Colonic mucosa (tissue), 4 donors: ENCODE results near the gene FAM43A. TPM values are rescaled to one million over a fixed set of nuclear protein-coding genes. Genes with fewer than 3 reads are reported as not detected.

Experiments
- DNase-seq: peaks from one replicate; pipeline ENCODE4 v3.0.0-alpha.2; 2020
- H3K27ac ChIP-seq: fragments of 200-600 bp; one replicate; pipeline ENCODE4 v1.8.0; 2021
- H3K27me3 ChIP-seq: fragments of 200-600 bp; one replicate; pipeline ENCODE4 v1.8.0; 2021
- H3K36me3 ChIP-seq: fragments of 200-600 bp; one replicate; pipeline ENCODE4 v1.8.0; 2021
- H3K4me1 ChIP-seq: fragments of 200-600 bp; one replicate; pipeline ENCODE4 v1.8.0; 2021; ENCODE audit warnings: mild to moderate bottlenecking
- H3K4me3 ChIP-seq: fragments of 200-600 bp; one replicate; pipeline ENCODE4 v1.8.0; 2021
- H3K9ac ChIP-seq, 2 donors: one replicate each; pipeline ENCODE4 v1.7.0; 2013; ENCODE audit warnings: control low read depth in 2 of 2, low read depth in 2 of 2, low read length in 2 of 2
- H3K9me3 ChIP-seq: fragments of 200-600 bp; one replicate; pipeline ENCODE4 v1.8.0; 2021
- intact Hi-C: fragments of 100-400 bp; cut with DNase I; formaldehyde crosslinking; loops from one replicate; pipeline ENCODE4 v1.14.1; 2022
- total RNA-seq, 2 donors: library from RNA; stranded (reverse); fragmentation: NEBNext Ultra II Directional in 1 of 2; extraction: Animal tissue kit (Norgen Biotek cat#: 25700) in 1 of 2; gene quantifications; one replicate each; pipeline ENCODE4 v1.2.1, GENCODE V29; 2021
- TF ChIP-seq, protein P1 (sequence below): fragments of 200-600 bp; IDR thresholded peaks from one replicate; pipeline ENCODE4 v1.8.0; 2022; ENCODE audit warnings: antibody characterized with exemption, mild to moderate bottlenecking
- donor health status: healthy.
- donor health status: DM: no; HTN: no; CAD: no.
- donor health status: DM: no; HTN: no; CAD: no.

FAM43A gene
- total RNA-seq, 2 donors from 2014 or later = 7.2 to 10.2 TPM

DNA sequence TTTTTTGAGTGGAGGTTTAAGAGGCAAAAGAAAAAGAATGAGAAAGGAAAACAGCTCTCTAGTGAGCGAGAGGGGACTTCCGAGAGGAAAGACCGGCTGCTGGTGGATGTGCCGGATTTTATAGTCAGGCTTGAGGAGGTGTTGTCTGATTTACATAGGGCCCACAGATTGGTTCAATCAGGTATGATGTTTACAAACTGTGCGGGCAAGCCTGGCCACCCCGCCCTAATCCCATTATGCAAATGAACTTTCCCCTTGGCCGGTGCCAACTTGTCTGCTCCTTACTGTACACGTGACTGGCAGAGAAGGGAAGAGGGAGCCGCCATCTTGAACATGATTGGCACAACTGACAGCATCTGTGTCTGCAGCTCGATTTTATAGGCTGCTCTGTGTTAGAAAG, 44.7 kb downstream of the FAM43A start:
- no peaks in the 10 kb centered on the region for H3K36me3 ChIP-seq
- H3K27ac ChIP-seq = no peak overlapping the region
- H3K4me3 ChIP-seq = no peak overlapping the region
- no peaks in the 10 kb centered on the region for H3K27me3 ChIP-seq
- intact Hi-C loops = no loop called here
- no peak overlapping the region for H3K9ac ChIP-seq
- no peaks in the 10 kb centered on the region for H3K9me3 ChIP-seq
- no peaks in the 10 kb centered on the region for H3K4me1 ChIP-seq
- peak; percentile 81 for DNase-seq
- TF ChIP-seq, protein P1, sequence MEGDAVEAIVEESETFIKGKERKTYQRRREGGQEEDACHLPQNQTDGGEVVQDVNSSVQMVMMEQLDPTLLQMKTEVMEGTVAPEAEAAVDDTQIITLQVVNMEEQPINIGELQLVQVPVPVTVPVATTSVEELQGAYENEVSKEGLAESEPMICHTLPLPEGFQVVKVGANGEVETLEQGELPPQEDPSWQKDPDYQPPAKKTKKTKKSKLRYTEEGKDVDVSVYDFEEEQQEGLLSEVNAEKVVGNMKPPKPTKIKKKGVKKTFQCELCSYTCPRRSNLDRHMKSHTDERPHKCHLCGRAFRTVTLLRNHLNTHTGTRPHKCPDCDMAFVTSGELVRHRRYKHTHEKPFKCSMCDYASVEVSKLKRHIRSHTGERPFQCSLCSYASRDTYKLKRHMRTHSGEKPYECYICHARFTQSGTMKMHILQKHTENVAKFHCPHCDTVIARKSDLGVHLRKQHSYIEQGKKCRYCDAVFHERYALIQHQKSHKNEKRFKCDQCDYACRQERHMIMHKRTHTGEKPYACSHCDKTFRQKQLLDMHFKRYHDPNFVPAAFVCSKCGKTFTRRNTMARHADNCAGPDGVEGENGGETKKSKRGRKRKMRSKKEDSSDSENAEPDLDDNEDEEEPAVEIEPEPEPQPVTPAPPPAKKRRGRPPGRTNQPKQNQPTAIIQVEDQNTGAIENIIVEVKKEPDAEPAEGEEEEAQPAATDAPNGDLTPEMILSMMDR = no peak

DNA sequence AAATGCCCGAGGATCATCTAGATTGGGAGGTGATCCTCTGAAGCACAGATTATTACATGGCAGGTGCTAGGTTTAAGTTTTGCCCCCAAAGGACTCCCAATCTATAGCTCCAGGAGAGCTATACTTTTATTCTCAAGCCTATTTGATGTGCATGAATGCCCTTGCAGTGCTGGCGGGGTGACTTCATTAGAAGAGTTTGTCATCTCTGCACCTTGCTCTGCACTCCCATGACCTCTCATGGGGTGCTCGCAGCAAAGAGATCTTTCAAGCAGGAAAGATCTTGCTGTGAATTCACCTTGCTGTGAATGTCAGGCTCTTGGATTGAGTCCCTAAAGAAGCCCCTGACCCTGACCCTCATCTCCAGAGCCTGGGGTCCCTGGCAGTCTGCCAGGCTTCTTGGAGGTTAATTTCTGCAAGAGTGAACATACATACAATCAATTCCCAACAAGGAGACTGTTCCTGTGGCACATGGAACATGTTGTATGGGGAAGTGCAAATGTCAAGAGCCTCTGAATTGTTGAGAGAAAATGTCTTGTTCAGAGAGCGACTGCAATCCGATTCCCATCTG, 45.9 kb downstream of the FAM43A start:
- Histone ChIP-seq H3K9me3 (no peaks in the 10 kb centered on the region), H3K4me3 (no peak overlapping the region), H3K36me3 (no peaks in the 10 kb centered on the region), H3K4me1 (no peaks in the 10 kb centered on the region), H3K27me3 (no peaks in the 10 kb centered on the region), H3K27ac (no peak overlapping the region), H3K9ac (no peak overlapping the region)
- no peak for DNase-seq
- intact Hi-C loops = no loop called here
- TF ChIP-seq, protein P1 = no peak

DNA sequence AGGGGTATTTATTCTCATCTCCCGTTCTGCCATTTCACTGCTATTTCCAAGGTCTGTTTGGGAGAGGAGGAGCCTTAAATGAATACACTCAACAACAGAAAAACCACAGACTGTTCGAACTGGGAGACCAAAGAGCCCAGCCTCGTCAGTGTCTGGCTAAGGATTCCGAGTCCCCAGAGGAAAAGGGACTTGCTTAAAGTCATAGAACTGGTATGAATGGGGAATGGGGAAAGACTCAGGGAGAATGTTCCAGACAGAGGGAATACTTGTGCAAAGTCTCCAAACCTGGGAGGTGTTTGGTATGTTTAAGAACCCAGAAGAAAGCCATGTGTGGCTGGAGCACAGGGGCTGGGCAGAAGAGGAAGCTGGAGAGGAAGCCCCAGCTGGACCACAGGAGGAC, 46.9 kb downstream of the FAM43A start:
- Histone ChIP-seq H3K4me1 (no peaks in the 10 kb centered on the region), H3K9me3 (no peaks in the 10 kb centered on the region), H3K9ac (no peak overlapping the region), H3K4me3 (no peak overlapping the region), H3K27me3 (no peaks in the 10 kb centered on the region), H3K36me3 (no peaks in the 10 kb centered on the region), H3K27ac (no peak overlapping the region)
- intact Hi-C loops = no loop called here
- TF ChIP-seq, protein P1 = no peak
- no peak for DNase-seq

DNA sequence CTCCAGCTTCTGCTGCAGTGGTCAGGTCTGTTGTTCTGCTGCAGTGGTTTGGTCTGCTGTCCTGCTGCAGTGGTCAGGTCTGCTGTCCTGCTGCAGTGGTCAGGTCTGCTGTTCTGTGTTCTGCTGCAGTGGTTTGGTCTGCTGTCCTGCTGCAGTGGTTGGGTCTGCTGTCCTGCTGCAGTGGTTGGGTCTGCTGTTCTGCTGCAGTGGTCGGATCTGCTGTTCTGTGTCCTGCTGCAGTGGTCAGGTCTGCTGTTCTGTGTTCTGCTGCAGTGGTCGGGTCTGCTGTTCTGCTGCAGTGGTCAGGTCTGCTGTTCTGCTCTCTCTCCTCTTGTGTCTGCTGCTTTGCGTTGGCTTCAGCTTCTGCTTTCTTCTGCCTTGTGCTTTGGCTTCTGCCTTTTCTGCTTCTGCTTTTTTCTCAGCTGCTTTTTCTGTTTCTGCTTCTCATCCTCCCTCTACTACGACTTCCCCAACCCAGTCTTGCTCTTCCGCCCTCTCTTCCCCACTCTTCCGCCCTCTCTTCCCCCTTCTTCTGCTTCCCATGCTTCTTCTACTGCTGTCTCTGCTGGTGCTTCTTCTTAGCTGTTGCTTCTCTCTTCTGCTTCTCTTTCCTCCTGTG, 50.7 kb downstream of the FAM43A start:
- Histone ChIP-seq H3K4me3 (no peak overlapping the region), H3K27me3 (no peaks in the 10 kb centered on the region), H3K9ac (no peak overlapping the region), H3K27ac (no peak overlapping the region), H3K36me3 (no peaks in the 10 kb centered on the region), H3K9me3 (no peaks in the 10 kb centered on the region), H3K4me1 (no peaks in the 10 kb centered on the region)
- intact Hi-C loops = no loop called here
- DNase-seq = no peak
- TF ChIP-seq, protein P1 = no peak

DNA sequence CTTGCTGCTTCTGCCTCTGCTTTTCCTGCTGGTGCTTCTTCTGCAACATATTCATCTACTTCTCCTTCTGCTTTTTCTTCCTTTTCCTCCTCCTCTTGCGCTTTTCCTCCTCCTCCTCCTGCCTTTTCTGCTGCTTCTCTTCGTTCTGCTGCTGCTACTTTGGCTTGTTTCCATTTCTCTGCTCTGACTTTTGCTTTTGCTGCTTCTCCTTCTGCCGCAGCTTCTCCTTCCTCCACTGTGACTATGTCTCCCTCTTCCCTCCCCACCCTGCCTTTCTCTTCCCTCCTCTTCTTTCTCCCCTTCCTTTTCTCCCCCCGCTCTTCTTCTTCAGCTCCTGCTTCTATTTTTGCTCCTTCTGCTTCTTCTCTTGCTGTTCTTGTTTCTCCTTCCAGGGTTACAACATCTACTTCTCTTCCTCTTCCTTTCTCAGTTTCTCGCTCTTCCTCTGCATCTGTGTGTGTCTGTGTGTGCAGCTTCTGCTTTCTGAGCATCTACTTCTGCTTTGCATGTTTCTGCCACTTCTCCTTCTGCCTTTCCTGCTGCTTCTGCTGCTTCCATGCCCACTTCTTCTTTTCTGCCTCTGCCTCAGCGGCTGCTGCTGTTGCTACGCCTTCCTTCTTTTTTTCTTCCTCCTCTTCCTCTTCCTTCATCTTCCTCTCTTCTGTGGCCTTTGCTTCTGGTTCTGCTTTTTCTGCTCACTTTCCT, 51.4 kb downstream of the FAM43A start:
- no peaks in the 10 kb centered on the region for H3K4me1 ChIP-seq
- H3K9me3 ChIP-seq = no peaks in the 10 kb centered on the region
- no peak overlapping the region for H3K9ac ChIP-seq
- H3K27me3 ChIP-seq = no peaks in the 10 kb centered on the region
- TF ChIP-seq, protein P1 = no peak
- no peak for DNase-seq
- intact Hi-C loops = no loop called here
- no peak overlapping the region for H3K27ac ChIP-seq
- H3K4me3 ChIP-seq = no peak overlapping the region
- H3K36me3 ChIP-seq = no peaks in the 10 kb centered on the region

Other genes with a start within 250 kb of the FAM43A start
- gene ATP13A3, start 198.9 kb upstream of the FAM43A start, total RNA-seq = 10 to 100 TPM; 86.0 to 89.8 TPM
- gene TMEM44, start 52.5 kb upstream of the FAM43A start, total RNA-seq = 10 to 100 TPM; 40.1 to 43.2 TPM
- 10 to 100 TPM; 19.0 to 34.8 TPM for gene LSG1, start 13.7 kb upstream of the FAM43A start, total RNA-seq